Measurements from ENCODE around the gene CD81. TPM values are rescaled to one million over a fixed set of nuclear protein-coding genes. Genes with fewer than 3 reads are reported as not detected.
A peak's percentile ranks its signal among the peaks of the same experiment; 100 is the strongest.
"Not testable (repeated sequence)": the region's sequence is repeated elsewhere in the genome, so short reads cannot be mapped to it uniquely, and the experiment has no call there.

The CD81 gene
- total RNA-seq, 4 donors from 2014 or later = 327 to 576 (median 541) TPM

- 64 to 76% methylated on average over 8 to 9 of the region's 9 CpGs for WGBS, 2 donors (ENCODE audit: low coverage in 1 of 2)
- no peak overlapping the region for H3K4me3 ChIP-seq
- H3K36me3 ChIP-seq = no peaks in the 10 kb centered on the region
- no peak overlapping the region for H3K27ac ChIP-seq
- no peaks in the 10 kb centered on the region for H3K9me3 ChIP-seq
- H3K27me3 ChIP-seq = no peaks in the 10 kb centered on the region
- no peak for ATAC-seq
- no peak for TF ChIP-seq POLR2A (IDR thresholded peaks at IDR 0.05)
- TF ChIP-seq POLR2AphosphoS5 (IDR thresholded peaks at IDR 0.05) = no peak
- no peak for TF ChIP-seq EP300 (IDR thresholded peaks at IDR 0.05)
- TF ChIP-seq CTCF (IDR thresholded peaks at IDR 0.05) = no peak
- H3K4me1 ChIP-seq = peaks cover 0 to 12% (median 0%) of the 10 kb centered on the region in 3 donors
These were observed 15.5 kb upstream of the CD81 start for GRCh38 chr11:2361565-2361964.

- H3K27me3 ChIP-seq = no peaks in the 10 kb centered on the region
- no peak for ATAC-seq
- no peaks in the 10 kb centered on the region for H3K36me3 ChIP-seq
- no peak for TF ChIP-seq EP300 (IDR thresholded peaks at IDR 0.05)
- no peak overlapping the region for H3K4me3 ChIP-seq
- WGBS, 2 donors (ENCODE audit: low coverage in 1 of 2) = 84 to 100% methylated on average over 1 to 5 of the region's 7 CpGs
- H3K27ac ChIP-seq = no peak overlapping the region
- peaks cover 0 to 16% (median 0%) of the 10 kb centered on the region in 3 donors for H3K4me1 ChIP-seq
- no peaks in the 10 kb centered on the region for H3K9me3 ChIP-seq
These were observed 14.7 kb upstream of the CD81 start for GRCh38 chr11:2362414-2362813.

DNA sequence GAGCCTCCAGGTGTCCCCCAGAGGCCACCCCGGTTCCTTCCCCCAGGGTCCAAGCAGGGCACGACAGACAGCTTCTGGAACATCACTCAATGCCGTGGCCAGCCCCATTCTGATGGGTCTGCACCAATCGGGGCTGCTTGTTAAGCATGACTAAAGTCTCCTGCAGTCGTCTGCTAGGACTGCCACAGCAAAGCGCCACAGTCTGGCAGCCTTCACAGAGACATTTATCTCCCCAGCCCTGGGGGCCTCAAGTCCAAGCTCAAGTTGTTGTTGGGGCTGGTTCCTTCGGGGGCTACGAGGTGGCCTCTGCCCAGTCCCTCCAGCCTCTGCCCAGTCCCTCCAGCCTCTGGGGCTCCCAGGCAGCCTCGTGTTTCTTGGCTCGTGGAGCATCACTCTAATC lies 14.0 kb upstream of the CD81 start:
- no peak for ATAC-seq
- TF ChIP-seq EP300 (IDR thresholded peaks at IDR 0.05) (no peak), CTCF (IDR thresholded peaks at IDR 0.05) (no peak), POLR2A (IDR thresholded peaks at IDR 0.05) (no peak), POLR2AphosphoS5 (IDR thresholded peaks at IDR 0.05) (no peak)
- Histone ChIP-seq H3K4me1 (peaks cover 0 to 16% (median 0%) of the 10 kb centered on the region in 3 donors), H3K27ac (no peak overlapping the region), H3K27me3 (no peaks in the 10 kb centered on the region), H3K9me3 (no peaks in the 10 kb centered on the region), H3K4me3 (no peak overlapping the region), H3K36me3 (no peaks in the 10 kb centered on the region)
- WGBS, 2 donors (ENCODE audit: low coverage in 1 of 2) = 56 to 79% methylated on average over 2 to 6 of the region's 10 CpGs

- Histone ChIP-seq H3K27me3 (no peaks in the 10 kb centered on the region), H3K4me1 (peaks cover 0 to 16% (median 0%) of the 10 kb centered on the region in 3 donors), H3K36me3 (no peaks in the 10 kb centered on the region), H3K27ac (no peak overlapping the region), H3K9me3 (no peaks in the 10 kb centered on the region), H3K4me3 (no peak overlapping the region)
- no peak for TF ChIP-seq CTCF (IDR thresholded peaks at IDR 0.05)
- TF ChIP-seq EP300 (IDR thresholded peaks at IDR 0.05) = no peak
- no peak for TF ChIP-seq POLR2A (IDR thresholded peaks at IDR 0.05)
- no peak for TF ChIP-seq POLR2AphosphoS5 (IDR thresholded peaks at IDR 0.05)
- WGBS, 2 donors (ENCODE audit: low coverage in 1 of 2) = 90 to 100% methylated on average over 2 to 4 of the region's 15 CpGs
- ATAC-seq = no peak
These were observed 13.3 kb upstream of the CD81 start for GRCh38 chr11:2363577-2364370.

DNA sequence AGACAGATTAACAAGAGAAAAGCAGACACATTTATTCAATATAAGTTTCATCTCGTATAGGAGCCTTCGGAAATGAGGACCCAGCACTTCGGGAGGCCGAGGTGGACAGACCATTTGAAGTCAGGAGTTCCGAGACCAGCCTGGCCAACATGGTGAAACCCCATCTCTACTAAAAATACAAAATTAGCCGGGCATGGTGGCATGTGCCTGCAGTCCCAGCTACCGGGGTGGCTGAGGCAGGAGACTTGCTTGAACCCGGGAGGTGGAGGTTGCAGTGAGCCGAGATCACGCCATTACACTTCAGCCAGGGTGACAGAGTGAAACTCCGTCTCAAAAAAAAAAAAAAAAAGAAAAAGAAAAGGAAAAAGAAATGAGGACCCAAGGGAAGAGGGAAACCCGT lies 12.7 kb upstream of the CD81 start:
- not testable (repeated sequence) for H3K4me3 ChIP-seq, H3K36me3 ChIP-seq, ATAC-seq, H3K27me3 ChIP-seq, H3K27ac ChIP-seq, H3K9me3 ChIP-seq
- WGBS, 2 donors (ENCODE audit: low coverage in 1 of 2) = 96 to 97% methylated on average over 6 to 10 of the region's 12 CpGs
- H3K4me1 ChIP-seq = peaks cover 0 to 16% (median 0%) of the 10 kb centered on the region in 3 donors

GRCh38 chr11:2365571-2366210 lies 11.4 kb upstream of the CD81 start:
- Histone ChIP-seq H3K27me3 (no peaks in the 10 kb centered on the region), H3K9me3 (no peaks in the 10 kb centered on the region), H3K4me3 (no peak overlapping the region), H3K27ac (peak overlapping the region in 1 of 4 donors; percentile 35), H3K4me1 (peaks cover 0 to 16% (median 0%) of the 10 kb centered on the region in 3 donors), H3K36me3 (no peaks in the 10 kb centered on the region)
- TF ChIP-seq EP300 (IDR thresholded peaks at IDR 0.05) = no peak
- TF ChIP-seq POLR2AphosphoS5 (IDR thresholded peaks at IDR 0.05) = no peak
- TF ChIP-seq CTCF (IDR thresholded peaks at IDR 0.05) = no peak
- TF ChIP-seq POLR2A (IDR thresholded peaks at IDR 0.05) = no peak
- WGBS, 2 donors (ENCODE audit: low coverage in 1 of 2) = 72 to 86% methylated on average over 4 to 6 of the region's 16 CpGs
- no peak for ATAC-seq

Data from gastroesophageal sphincter (tissue), 4 donors.